Peyer's patch (tissue), 4 donors: ENCODE measurements around the gene GFOD1.

Experiments used
- POLR2A ChIP-seq, 2 donors: fragments of 450-650 bp; IDR thresholded peaks; one replicate each; pipeline ENCODE4 v1.5.1; 2017; ENCODE audit warnings: antibody characterized with exemption in 2 of 2, mild to moderate bottlenecking in 2 of 2, moderate library complexity in 2 of 2
- TF ChIP-seq, protein P1 (sequence below), 6 experiments: fragments of 450-650 bp in 4 of 6; fragments of 200-600 bp in 2 of 6; sonication (generic) in 1 of 6; IDR thresholded peaks; one replicate each; pipeline ENCODE4 v1.5.1; 2017 to 2019; ENCODE audit warnings: antibody characterized with exemption in 6 of 6, mild to moderate bottlenecking in 3 of 6, moderate library complexity in 1 of 6

DNA sequence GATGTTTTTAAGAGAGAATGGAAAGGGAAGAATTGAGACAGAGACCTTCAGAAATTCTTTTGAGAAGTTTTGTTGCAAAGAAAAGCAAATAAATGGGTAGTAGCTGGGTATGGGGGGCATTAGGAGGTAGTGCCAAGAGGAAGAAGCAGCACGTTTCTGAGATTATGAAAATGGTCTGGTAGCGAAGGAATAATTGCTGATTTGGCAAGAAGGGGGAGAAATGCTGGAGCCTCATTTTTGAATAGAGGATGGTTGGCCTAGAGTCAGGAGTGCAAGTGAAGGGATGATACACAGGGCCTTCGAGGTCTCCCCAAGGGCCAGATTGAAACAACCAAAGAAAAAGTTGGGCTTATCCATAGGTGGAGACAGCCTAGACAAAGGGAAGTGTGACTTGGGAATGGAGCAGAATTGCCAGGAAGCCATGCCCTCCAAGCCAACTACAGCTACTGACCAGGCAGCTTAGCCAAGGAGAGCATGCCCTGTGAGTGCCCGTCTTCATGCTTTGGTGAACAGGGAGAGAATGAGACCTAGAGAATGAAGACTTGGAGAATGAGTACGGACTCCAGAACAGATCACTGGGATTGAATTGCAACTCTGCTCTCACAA lies 144.9 kb downstream of the GFOD1 start:
- no peak for TF ChIP-seq POLR2A (IDR thresholded peaks at IDR 0.05)
- TF ChIP-seq, protein P1, sequence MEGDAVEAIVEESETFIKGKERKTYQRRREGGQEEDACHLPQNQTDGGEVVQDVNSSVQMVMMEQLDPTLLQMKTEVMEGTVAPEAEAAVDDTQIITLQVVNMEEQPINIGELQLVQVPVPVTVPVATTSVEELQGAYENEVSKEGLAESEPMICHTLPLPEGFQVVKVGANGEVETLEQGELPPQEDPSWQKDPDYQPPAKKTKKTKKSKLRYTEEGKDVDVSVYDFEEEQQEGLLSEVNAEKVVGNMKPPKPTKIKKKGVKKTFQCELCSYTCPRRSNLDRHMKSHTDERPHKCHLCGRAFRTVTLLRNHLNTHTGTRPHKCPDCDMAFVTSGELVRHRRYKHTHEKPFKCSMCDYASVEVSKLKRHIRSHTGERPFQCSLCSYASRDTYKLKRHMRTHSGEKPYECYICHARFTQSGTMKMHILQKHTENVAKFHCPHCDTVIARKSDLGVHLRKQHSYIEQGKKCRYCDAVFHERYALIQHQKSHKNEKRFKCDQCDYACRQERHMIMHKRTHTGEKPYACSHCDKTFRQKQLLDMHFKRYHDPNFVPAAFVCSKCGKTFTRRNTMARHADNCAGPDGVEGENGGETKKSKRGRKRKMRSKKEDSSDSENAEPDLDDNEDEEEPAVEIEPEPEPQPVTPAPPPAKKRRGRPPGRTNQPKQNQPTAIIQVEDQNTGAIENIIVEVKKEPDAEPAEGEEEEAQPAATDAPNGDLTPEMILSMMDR (IDR thresholded peaks at IDR 0.05), result no peak
